ENCODE results near the gene CCDC60.

CCDC60 gene

DNA sequence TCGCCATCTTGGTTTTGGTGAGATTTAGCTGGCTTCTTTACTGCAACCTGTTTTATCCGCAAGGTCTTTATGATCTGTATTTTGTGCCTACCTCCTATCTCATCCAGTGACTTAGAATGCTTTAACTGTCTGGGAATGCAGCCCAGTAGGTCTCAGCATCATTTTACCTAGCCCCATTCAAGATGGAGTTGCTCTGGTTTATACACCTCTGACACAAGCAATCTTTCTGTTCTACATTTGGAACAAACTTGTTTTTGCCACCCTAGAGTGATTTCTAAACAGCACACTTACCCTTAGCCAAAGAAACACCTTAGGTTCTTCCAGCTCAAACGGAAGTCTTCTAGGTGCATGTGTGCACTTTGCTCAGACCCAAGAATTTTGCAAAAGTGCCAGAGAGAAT, 122.3 kb downstream of the CCDC60 start:
- Histone ChIP-seq H3K4me1 (ENCODE audit: control insufficient read depth in 2 of 2, insufficient read depth in 2 of 2, low read length in 2 of 2) (no peaks in the 10 kb centered on the region), H3K36me3 (ENCODE audit: control insufficient read depth in 2 of 2, insufficient read depth in 2 of 2, low read length in 2 of 2) (no peaks in the 10 kb centered on the region), H3K9me3 (ENCODE audit: control insufficient read depth in 2 of 2, low read length in 2 of 2) (no peaks in the 10 kb centered on the region), H3K27me3 (ENCODE audit: control insufficient read depth in 2 of 2, insufficient read depth in 2 of 2, low read length in 2 of 2) (no peaks in the 10 kb centered on the region), H3K9ac (ENCODE audit: low read depth in 1 of 2, low read length in 2 of 2) (no peak overlapping the region), H3K4me3 (ENCODE audit: low read length in 2 of 2) (no peak overlapping the region), H3K27ac (ENCODE audit: low read depth in 2 of 2, low read length in 2 of 2) (no peak overlapping the region)

- Histone ChIP-seq H3K9ac (ENCODE audit: low read depth in 1 of 2, low read length in 2 of 2) (no peak overlapping the region), H3K27me3 (ENCODE audit: control insufficient read depth in 2 of 2, insufficient read depth in 2 of 2, low read length in 2 of 2) (no peaks in the 10 kb centered on the region), H3K27ac (ENCODE audit: low read depth in 2 of 2, low read length in 2 of 2) (no peak overlapping the region), H3K4me1 (ENCODE audit: control insufficient read depth in 2 of 2, insufficient read depth in 2 of 2, low read length in 2 of 2) (no peaks in the 10 kb centered on the region), H3K36me3 (ENCODE audit: control insufficient read depth in 2 of 2, insufficient read depth in 2 of 2, low read length in 2 of 2) (no peaks in the 10 kb centered on the region), H3K4me3 (ENCODE audit: low read length in 2 of 2) (no peak overlapping the region), H3K9me3 (ENCODE audit: control insufficient read depth in 2 of 2, low read length in 2 of 2) (no peaks in the 10 kb centered on the region)
These were observed 122.7 kb downstream of the CCDC60 start for GRCh38 chr12:119457271-119457670.

GRCh38 chr12:119459481-119459880, 125.0 kb downstream of the CCDC60 start:
- H3K9ac ChIP-seq (ENCODE audit: low read depth in 1 of 2, low read length in 2 of 2), result no peak overlapping the region
- H3K36me3 ChIP-seq (ENCODE audit: control insufficient read depth in 2 of 2, insufficient read depth in 2 of 2, low read length in 2 of 2), result no peaks in the 10 kb centered on the region
- no peak overlapping the region for H3K4me3 ChIP-seq (ENCODE audit: low read length in 2 of 2)

GRCh38 chr12:119460876-119461275, 126.3 kb downstream of the CCDC60 start:
- Histone ChIP-seq H3K9ac (ENCODE audit: low read depth in 1 of 2, low read length in 2 of 2) (no peak overlapping the region), H3K4me3 (ENCODE audit: low read length in 2 of 2) (no peak overlapping the region), H3K36me3 (ENCODE audit: control insufficient read depth in 2 of 2, insufficient read depth in 2 of 2, low read length in 2 of 2) (no peaks in the 10 kb centered on the region), H3K27ac (ENCODE audit: low read depth in 2 of 2, low read length in 2 of 2) (no peak overlapping the region), H3K4me1 (ENCODE audit: control insufficient read depth in 2 of 2, insufficient read depth in 2 of 2, low read length in 2 of 2) (no peaks in the 10 kb centered on the region), H3K27me3 (ENCODE audit: control insufficient read depth in 2 of 2, insufficient read depth in 2 of 2, low read length in 2 of 2) (no peaks in the 10 kb centered on the region), H3K9me3 (ENCODE audit: control insufficient read depth in 2 of 2, low read length in 2 of 2) (no peaks in the 10 kb centered on the region)

More at GRCh38 chr12:119459481-119459880, 125.0 kb downstream of the CCDC60 start:
- Histone ChIP-seq H3K9me3 (ENCODE audit: control insufficient read depth in 2 of 2, low read length in 2 of 2) (no peaks in the 10 kb centered on the region), H3K27me3 (ENCODE audit: control insufficient read depth in 2 of 2, insufficient read depth in 2 of 2, low read length in 2 of 2) (no peaks in the 10 kb centered on the region), H3K4me1 (ENCODE audit: control insufficient read depth in 2 of 2, insufficient read depth in 2 of 2, low read length in 2 of 2) (no peaks in the 10 kb centered on the region), H3K27ac (ENCODE audit: low read depth in 2 of 2, low read length in 2 of 2) (no peak overlapping the region)

DNA sequence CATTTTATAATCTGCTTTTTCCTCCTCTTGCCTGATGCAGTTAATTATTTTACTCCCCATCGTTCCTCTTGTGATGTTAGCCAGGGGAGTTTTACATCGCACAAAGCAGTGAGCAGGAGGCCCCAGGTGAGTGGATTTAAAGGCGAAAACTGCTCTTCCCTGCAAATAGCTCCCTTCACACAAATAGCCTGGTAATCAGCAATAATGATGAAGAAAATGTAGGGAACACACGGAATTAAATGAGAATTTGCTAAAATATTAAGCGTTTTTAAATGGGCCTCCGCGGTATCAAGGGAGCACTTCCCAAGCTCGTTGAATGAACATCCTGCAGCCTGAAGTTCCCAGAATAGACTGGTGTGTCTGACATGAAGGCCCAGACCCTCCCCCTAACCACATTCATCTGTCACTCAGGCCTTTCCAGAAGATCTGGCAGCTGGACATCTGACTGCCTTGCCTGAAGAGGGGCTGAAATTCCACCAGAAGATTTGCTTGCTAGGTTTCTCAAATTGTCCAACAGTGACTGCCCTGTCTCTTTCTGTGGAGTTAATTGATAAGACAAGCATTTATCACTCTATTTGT, 127.2 kb downstream of the CCDC60 start:
- no peaks in the 10 kb centered on the region for H3K27me3 ChIP-seq (ENCODE audit: control insufficient read depth in 2 of 2, insufficient read depth in 2 of 2, low read length in 2 of 2)
- no peak overlapping the region for H3K4me3 ChIP-seq (ENCODE audit: low read length in 2 of 2)
- no peak overlapping the region for H3K9ac ChIP-seq (ENCODE audit: low read depth in 1 of 2, low read length in 2 of 2)
- H3K27ac ChIP-seq (ENCODE audit: low read depth in 2 of 2, low read length in 2 of 2), result no peak overlapping the region
- no peaks in the 10 kb centered on the region for H3K4me1 ChIP-seq (ENCODE audit: control insufficient read depth in 2 of 2, insufficient read depth in 2 of 2, low read length in 2 of 2)
- H3K9me3 ChIP-seq (ENCODE audit: control insufficient read depth in 2 of 2, low read length in 2 of 2), result no peaks in the 10 kb centered on the region
- no peaks in the 10 kb centered on the region for H3K36me3 ChIP-seq (ENCODE audit: control insufficient read depth in 2 of 2, insufficient read depth in 2 of 2, low read length in 2 of 2)

DNA sequence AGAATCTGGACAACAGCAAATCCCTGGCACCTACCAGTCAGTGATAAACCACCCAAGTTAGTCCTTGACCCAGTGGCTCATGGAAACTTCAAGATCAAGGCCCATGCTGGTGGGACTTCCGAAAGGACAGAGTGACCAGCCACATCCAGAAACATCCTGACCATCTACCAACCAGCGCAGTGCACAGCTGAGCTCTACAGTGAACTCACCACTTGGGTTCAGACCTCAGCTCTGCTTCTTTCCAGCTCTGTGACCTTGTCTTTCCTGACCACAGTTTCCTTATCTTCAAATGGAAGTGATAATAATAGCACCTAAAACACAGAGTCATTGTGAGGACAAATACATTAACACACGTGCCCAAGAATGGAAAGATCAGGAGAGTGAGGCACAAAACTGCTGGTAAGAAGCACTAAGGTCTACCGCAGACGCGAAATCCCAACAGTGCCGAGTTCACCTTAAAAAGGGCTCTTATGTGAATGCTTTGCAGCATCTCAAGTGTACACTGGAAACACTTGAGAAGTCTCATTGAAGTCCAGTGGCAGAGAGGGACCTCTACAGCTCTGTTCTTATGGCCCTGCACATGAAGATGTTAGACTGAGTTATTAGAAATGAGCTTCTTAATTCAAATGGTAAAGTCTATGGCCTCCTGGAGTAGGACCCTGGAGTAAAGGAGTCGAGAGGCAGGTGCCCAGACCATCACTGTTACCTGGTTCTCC, 128.8 kb downstream of the CCDC60 start:
- Histone ChIP-seq H3K27me3 (ENCODE audit: control insufficient read depth in 2 of 2, insufficient read depth in 2 of 2, low read length in 2 of 2) (no peaks in the 10 kb centered on the region), H3K9me3 (ENCODE audit: control insufficient read depth in 2 of 2, low read length in 2 of 2) (no peaks in the 10 kb centered on the region), H3K9ac (ENCODE audit: low read depth in 1 of 2, low read length in 2 of 2) (no peak overlapping the region), H3K4me1 (ENCODE audit: control insufficient read depth in 2 of 2, insufficient read depth in 2 of 2, low read length in 2 of 2) (no peaks in the 10 kb centered on the region), H3K36me3 (ENCODE audit: control insufficient read depth in 2 of 2, insufficient read depth in 2 of 2, low read length in 2 of 2) (no peaks in the 10 kb centered on the region), H3K27ac (ENCODE audit: low read depth in 2 of 2, low read length in 2 of 2) (no peak overlapping the region), H3K4me3 (ENCODE audit: low read length in 2 of 2) (no peak overlapping the region)

GRCh38 chr12:119468296-119468695, 133.8 kb downstream of the CCDC60 start:
- no peak overlapping the region for H3K4me3 ChIP-seq (ENCODE audit: low read length in 2 of 2)
- H3K27me3 ChIP-seq (ENCODE audit: control insufficient read depth in 2 of 2, insufficient read depth in 2 of 2, low read length in 2 of 2), result no peaks in the 10 kb centered on the region
- no peaks in the 10 kb centered on the region for H3K36me3 ChIP-seq (ENCODE audit: control insufficient read depth in 2 of 2, insufficient read depth in 2 of 2, low read length in 2 of 2)
- H3K27ac ChIP-seq (ENCODE audit: low read depth in 2 of 2, low read length in 2 of 2), result no peak overlapping the region
- no peaks in the 10 kb centered on the region for H3K4me1 ChIP-seq (ENCODE audit: control insufficient read depth in 2 of 2, insufficient read depth in 2 of 2, low read length in 2 of 2)
- H3K9ac ChIP-seq (ENCODE audit: low read depth in 1 of 2, low read length in 2 of 2), result no peak overlapping the region
- H3K9me3 ChIP-seq (ENCODE audit: control insufficient read depth in 2 of 2, low read length in 2 of 2), result no peaks in the 10 kb centered on the region

- H3K27ac ChIP-seq (ENCODE audit: low read depth in 2 of 2, low read length in 2 of 2), result no peak overlapping the region
- no peak overlapping the region for H3K4me3 ChIP-seq (ENCODE audit: low read length in 2 of 2)
- H3K4me1 ChIP-seq (ENCODE audit: control insufficient read depth in 2 of 2, insufficient read depth in 2 of 2, low read length in 2 of 2), result no peaks in the 10 kb centered on the region
- no peak overlapping the region for H3K9ac ChIP-seq (ENCODE audit: low read depth in 1 of 2, low read length in 2 of 2)
- no peaks in the 10 kb centered on the region for H3K9me3 ChIP-seq (ENCODE audit: control insufficient read depth in 2 of 2, low read length in 2 of 2)
- H3K36me3 ChIP-seq (ENCODE audit: control insufficient read depth in 2 of 2, insufficient read depth in 2 of 2, low read length in 2 of 2), result no peaks in the 10 kb centered on the region
- no peaks in the 10 kb centered on the region for H3K27me3 ChIP-seq (ENCODE audit: control insufficient read depth in 2 of 2, insufficient read depth in 2 of 2, low read length in 2 of 2)
These were observed 141.1 kb downstream of the CCDC60 start for GRCh38 chr12:119475650-119476049.

DNA sequence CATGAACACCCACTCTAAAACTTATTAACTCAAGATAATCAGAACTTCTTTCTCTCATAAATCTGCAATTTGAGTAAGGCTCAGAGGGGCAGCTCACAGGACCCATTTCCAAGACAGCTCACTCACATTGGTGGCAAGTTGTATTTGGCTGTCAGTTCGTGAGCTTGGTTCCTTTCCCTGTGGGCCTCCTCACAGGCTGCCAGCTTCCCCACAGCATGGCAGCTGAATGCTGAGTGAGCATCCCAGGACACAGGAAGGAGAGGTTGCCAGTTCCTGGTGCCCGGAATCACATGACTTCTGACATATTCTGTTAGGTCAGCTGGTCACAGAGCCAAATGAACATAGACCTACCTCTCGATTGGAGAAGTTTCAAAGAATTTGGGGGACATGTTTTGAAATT, 142.4 kb downstream of the CCDC60 start:
- no peak overlapping the region for H3K4me3 ChIP-seq (ENCODE audit: low read length in 2 of 2)
- no peaks in the 10 kb centered on the region for H3K27me3 ChIP-seq (ENCODE audit: control insufficient read depth in 2 of 2, insufficient read depth in 2 of 2, low read length in 2 of 2)
- H3K9ac ChIP-seq (ENCODE audit: low read depth in 1 of 2, low read length in 2 of 2), result no peak overlapping the region
- H3K27ac ChIP-seq (ENCODE audit: low read depth in 2 of 2, low read length in 2 of 2), result no peak overlapping the region
- no peaks in the 10 kb centered on the region for H3K9me3 ChIP-seq (ENCODE audit: control insufficient read depth in 2 of 2, low read length in 2 of 2)
- no peaks in the 10 kb centered on the region for H3K36me3 ChIP-seq (ENCODE audit: control insufficient read depth in 2 of 2, insufficient read depth in 2 of 2, low read length in 2 of 2)
- H3K4me1 ChIP-seq (ENCODE audit: control insufficient read depth in 2 of 2, insufficient read depth in 2 of 2, low read length in 2 of 2), result no peaks in the 10 kb centered on the region

DNA sequence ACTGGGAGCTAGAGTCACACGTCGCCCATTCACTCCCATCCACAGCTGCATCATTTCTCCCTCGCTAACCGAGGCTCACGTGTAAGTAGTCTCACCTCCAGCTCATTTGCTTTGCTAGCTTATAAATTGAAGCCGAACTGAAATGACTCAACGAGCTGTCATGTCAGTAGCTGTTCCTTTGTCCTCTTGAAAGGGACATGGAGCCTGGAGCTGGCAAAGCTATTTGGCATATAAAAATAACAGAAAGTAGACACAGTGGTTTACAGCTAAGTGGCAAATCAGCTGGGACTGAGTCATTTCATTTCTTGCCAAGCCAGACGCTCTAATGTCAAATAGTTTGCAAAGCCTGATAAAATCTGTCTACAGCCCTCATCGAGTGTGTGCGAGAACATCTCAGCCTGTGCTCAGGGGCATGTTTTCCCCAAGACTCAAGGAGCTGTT, 144.6 kb downstream of the CCDC60 start:
- Histone ChIP-seq H3K4me1 (ENCODE audit: control insufficient read depth in 2 of 2, insufficient read depth in 2 of 2, low read length in 2 of 2) (no peaks in the 10 kb centered on the region), H3K36me3 (ENCODE audit: control insufficient read depth in 2 of 2, insufficient read depth in 2 of 2, low read length in 2 of 2) (no peaks in the 10 kb centered on the region), H3K9ac (ENCODE audit: low read depth in 1 of 2, low read length in 2 of 2) (no peak overlapping the region), H3K9me3 (ENCODE audit: control insufficient read depth in 2 of 2, low read length in 2 of 2) (no peaks in the 10 kb centered on the region), H3K4me3 (ENCODE audit: low read length in 2 of 2) (no peak overlapping the region), H3K27ac (ENCODE audit: low read depth in 2 of 2, low read length in 2 of 2) (no peak overlapping the region), H3K27me3 (ENCODE audit: control insufficient read depth in 2 of 2, insufficient read depth in 2 of 2, low read length in 2 of 2) (no peaks in the 10 kb centered on the region)

Measured in mucosa of rectum (tissue), 2 donors.